Activated effector memory CD4-positive, alpha-beta T cell treated with Interleukin-2 at 50 U/mL for 16 hours (primary cell): ENCODE results near the gene CKMT1A.
"Not testable (repeated sequence)": the region's sequence is repeated elsewhere in the genome, so short reads cannot be mapped to it uniquely, and the experiment has no call there.

Source experiments
- DNase-seq: peaks from one replicate; pipeline ENCODE4 v3.0.0-alpha.2; 2020

CKMT1A gene

GRCh38 chr15:43693148-43694022 is at the start of gene CKMT1A:
Gene CKMT1A (plus strand): TSS chr15:43693859. CDS start chr15:43694051, 192 bp downstream.
- DNase-seq: not testable (repeated sequence)

- no peak for DNase-seq
Measured at GRCh38 chr15:43648649-43649429, 44.8 kb upstream of the CKMT1A start, which contains the start of gene CATSPER2. Gene CATSPER2 (minus strand): TSS chr15:43648844. CDS start chr15:43648061, 783 bp downstream.

GRCh38 chr15:43649430-43649926 is 44.2 kb upstream of the CKMT1A start:
- DNase-seq: not testable (repeated sequence)

- DNase-seq: not testable (repeated sequence)
Measured at GRCh38 chr15:43659727-43660126, 33.9 kb upstream of the CKMT1A start.

DNA sequence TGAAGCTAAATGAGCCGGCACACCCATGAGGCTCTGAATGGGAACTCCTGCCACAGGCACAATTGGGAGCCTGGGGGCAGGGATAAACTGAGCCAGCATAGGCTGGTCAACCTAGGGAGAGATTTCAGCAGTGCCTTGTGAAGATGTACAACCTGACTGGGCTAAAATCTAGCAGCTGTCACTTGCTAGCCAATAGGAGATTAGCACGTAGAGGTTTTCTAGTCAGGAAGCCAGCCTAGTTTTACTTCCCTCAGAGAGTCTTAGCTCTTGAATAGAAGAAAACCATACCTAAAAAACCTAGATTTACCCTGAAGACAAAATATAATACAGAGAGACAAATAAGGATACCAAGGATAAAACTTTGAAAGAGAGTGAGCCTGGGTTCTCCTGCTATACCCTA is 31.4 kb upstream of the CKMT1A start:
- not testable (repeated sequence) for DNase-seq

- not testable (repeated sequence) for DNase-seq
Measured at GRCh38 chr15:43663333-43663732, 30.3 kb upstream of the CKMT1A start.

DNA sequence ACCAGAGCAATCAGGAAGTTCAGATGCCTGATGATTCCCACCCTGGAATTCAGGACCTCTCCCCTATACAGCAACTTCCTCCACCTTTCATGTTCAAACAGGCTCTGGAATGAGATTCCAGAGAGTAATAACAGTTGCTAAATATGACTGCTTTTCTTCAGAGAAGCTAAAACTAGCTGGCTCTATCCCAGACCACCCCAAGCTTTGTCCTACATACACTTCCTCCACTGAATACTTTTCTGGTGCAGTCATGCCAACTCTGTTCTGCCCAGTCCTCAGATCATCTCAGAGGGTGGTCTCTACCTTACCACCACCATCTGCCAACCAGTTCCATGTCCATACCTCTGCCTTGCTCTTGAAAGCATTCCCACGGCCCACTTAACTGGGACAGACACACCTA is 27.5 kb upstream of the CKMT1A start:
- not testable (repeated sequence) for DNase-seq

GRCh38 chr15:43674175-43674574 is 19.5 kb upstream of the CKMT1A start:
- not testable (repeated sequence) for DNase-seq

GRCh38 chr15:43689604-43690301 is 3.9 kb upstream of the CKMT1A start:
- DNase-seq: not testable (repeated sequence)

- not testable (repeated sequence) for DNase-seq
Measured at GRCh38 chr15:43692679-43693078, 980 bp upstream of the CKMT1A start.

DNA sequence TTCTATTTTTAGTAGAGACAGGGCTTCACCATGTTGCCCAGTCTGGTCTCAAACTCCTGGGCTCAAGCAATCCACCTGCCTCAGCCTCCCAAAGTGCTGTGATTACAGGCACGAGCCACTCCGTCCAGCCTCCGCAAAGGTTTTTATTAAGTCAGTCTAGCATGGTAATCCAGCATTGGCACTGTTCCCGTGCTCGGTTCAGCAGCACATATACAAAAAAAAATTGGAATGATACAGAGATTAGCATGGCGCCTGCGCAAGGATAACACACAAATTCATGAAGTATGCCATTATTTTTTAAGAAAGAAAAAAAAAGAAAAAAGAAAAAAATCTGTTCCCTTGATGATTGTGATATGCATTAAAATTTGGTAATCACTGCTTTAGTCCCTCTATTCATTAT is 8.5 kb downstream of the CKMT1A start:
- DNase-seq: no peak

DNA sequence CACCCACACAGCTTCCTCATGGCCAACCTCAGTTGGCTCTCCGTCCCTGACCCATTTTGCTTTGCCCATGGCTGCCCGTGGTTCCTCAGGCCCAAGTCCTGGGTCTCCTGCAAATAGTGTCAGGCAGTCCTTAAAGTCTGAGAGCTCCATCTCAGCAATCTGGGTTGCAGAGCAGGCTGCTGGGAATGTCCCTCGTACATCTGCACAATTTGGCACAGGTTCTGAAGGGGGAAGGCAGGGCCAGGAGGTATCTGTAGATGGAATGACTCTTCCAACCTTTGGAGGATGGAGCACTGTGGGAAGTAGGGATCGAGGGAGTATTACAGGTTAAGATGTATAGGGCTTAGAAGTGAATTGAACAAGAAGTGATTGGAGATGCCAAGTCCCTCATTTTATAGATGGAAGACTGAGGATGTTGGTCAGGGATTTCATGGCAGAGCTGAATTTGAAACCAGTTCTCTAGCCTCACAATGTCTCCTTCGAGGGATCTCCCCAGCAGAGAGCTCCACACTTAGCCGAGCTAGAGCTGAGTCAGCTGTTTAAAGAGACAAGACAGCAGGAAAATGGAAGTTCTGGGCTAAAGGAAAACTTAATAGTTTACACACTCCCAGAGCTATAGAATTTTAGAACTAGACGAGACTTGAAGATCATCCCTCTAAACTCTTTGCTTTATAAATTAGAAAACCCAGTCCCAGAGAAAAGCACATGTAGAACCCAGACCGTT is 9.2 kb downstream of the CKMT1A start:
- DNase-seq: no peak

DNA sequence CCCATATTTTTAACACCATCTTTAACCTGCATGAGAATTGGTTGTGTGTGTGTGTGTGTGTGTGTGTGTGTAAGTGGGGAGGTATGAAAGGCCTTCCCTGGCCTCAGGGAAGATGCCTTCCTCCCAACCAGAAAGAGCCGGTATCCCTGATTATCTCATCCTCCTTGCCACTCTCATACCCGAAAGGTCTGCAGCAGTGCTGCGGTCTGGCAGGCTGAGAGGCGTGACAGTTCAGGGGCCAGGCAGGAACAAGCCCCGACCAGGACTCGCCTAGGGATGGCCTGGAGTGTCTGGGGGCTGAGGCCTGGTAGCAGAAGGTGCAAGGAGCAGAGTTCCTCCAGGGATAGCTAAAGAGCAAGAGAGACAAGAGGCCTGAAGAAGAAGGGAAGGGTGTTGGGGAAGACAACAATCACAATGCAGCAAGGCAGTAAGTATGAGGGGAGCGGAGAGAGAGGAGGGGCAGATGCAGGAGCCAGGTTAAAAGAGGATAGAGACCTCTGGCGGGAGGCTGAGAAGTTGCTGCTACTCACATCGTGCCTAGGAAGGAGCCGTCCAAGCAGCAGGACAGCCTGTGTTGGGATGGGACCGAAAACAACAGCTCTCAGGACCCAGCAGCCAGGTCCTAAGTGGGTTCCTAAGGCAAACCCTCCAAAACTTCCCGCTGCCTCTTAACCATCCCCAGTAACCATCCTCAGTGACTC is 16.9 kb downstream of the CKMT1A start:
- DNase-seq: not testable (repeated sequence)

- DNase-seq: no peak
Measured at GRCh38 chr15:43723151-43723550, 29.5 kb downstream of the CKMT1A start.

DNA sequence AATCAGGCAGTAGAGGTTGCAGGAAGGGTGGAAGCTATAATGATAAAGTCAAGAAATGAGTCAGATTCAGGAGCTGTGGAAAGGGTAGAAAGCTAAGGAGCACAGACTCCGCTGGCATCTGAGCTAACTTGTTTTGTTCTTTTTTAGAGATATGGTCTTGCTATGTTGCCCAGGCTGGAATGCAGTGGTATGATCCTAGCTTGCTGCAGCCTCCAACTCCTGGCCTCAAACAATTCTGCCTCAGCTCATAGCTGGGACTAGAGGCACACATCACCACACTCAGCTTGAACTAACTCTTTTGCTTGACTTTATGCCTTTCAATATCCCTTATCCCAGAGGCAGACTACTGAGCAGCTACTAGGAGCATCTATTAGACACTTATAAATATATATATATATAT is 32.6 kb downstream of the CKMT1A start:
- DNase-seq: not testable (repeated sequence)

DNA sequence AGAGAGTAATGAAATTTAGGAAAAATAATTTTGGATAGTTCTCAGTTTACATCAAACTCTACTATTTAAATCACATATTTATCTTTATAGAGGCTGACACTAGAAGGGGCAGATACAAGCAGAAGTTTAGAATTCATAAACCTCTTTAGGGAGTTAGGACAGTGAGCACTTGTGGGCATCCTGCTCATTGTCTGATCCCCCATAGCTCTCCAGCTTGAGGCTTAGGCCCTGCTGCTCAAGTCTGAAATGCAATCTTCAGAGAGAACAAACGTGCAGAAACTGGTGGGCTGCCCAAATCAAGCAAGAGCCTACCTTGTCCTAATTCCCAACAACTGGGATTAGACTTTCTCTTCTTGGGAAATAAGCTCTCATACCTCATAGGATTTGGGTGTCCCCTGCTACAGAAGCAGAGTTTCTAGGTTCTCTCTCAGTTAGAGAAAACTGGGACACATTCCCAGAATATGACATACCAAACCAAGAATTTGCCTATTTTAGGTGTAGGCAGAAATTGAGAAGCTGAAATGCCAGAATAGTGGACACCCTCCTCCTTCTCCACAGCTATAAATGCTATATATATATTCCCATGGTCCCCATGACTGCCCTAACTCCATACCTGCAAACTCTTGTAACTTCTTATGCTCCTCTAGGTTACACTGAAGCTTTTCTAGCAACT is 34.5 kb downstream of the CKMT1A start:
- not testable (repeated sequence) for DNase-seq

DNA sequence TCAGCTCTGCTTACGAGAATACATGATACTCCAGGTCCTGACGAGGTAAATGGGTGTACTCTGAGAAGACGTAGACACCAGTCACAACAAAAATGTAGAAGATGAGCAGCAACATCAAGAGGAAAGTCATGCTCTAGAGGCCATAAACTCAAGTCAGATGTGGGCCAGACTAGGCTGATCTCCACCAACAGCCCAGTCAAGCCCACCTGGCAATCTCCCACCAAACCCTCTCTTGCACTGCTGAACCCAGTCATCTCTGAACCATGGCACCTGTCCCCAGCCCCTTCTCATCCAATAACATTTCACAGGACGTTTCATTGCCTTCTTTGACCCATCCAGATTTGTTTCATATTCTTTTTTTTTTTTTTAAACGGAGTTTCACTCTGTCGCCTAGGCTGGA is 41.8 kb downstream of the CKMT1A start:
- DNase-seq: no peak

GRCh38 chr15:43746245-43746902 is 52.7 kb downstream of the CKMT1A start, which contains the start of gene PDIA3:
Gene PDIA3 (plus strand): TSS chr15:43746438. CDS start chr15:43746540, 102 bp downstream.
- peak; percentile 80 for DNase-seq

GRCh38 chr15:43746903-43747309 is 53.2 kb downstream of the CKMT1A start:
- not testable (repeated sequence) for DNase-seq

DNA sequence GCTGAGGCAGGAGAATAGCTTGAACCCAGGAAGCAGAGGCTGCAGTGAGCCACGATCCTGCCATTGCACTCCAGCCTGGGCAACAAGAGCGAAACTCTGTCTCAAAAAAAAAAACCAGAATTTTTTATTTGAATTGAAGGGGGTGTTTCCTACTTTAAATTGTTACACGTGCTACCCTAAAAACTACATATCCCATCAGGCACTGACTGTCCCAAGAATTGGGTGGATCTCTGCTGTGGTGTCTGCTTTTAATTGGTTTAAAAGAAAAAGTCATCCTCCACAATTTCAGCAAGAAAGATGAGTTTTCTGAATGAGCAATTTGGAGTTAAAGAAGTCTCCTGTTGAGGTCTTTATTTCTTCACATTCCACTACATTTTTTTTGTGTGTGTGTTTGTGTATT is 54.7 kb downstream of the CKMT1A start:
- DNase-seq: no peak
